SJSA1 (cell line): ENCODE results near the gene EEA1. TPM values are rescaled to one million over a fixed set of nuclear protein-coding genes. Genes with fewer than 3 reads are reported as not detected.
"Not testable (repeated sequence)": the region's sequence is repeated elsewhere in the genome, so short reads cannot be mapped to it uniquely, and the experiment has no call there.

Experiments
- DNase-seq, 2 experiments: peaks; one replicate each; pipeline ENCODE4 v3.0.0-alpha.2; 2015 to 2020; ENCODE audit warnings: low spot score in 2 of 2, low read depth in 1 of 2
- H3K27ac ChIP-seq: fragments of 250-450 bp; sonication (Bioruptor Pico); 2 replicates; pipeline ENCODE4 v1.5.1; 2020; ENCODE audit warnings: mild to moderate bottlenecking, moderate library complexity
- H3K27me3 ChIP-seq: fragments of 250-450 bp; sonication (Bioruptor Pico); replicated peaks from 2 replicates; pipeline ENCODE4 v1.5.1; 2020; ENCODE audit warnings: mild to moderate bottlenecking, moderate library complexity
- H3K36me3 ChIP-seq: fragments of 250-450 bp; sonication (Bioruptor Pico); 2 replicates; pipeline ENCODE4 v1.5.1; 2020; ENCODE audit warnings: mild to moderate bottlenecking
- H3K4me1 ChIP-seq: fragments of 250-450 bp; sonication (Bioruptor Pico); replicated peaks from 2 replicates; pipeline ENCODE4 v1.6.1; 2021; ENCODE audit warnings: mild to moderate bottlenecking
- H3K4me3 ChIP-seq: fragments of 250-450 bp; sonication (Bioruptor Pico); 2 replicates; pipeline ENCODE4 v1.5.1; 2020; ENCODE audit warnings: mild to moderate bottlenecking
- H3K9me3 ChIP-seq: fragments of 250-450 bp; sonication (Bioruptor Pico); replicated peaks from 2 replicates; pipeline ENCODE4 v1.5.1; 2020; ENCODE audit warnings: mild to moderate bottlenecking
- total RNA-seq: library from RNA; depleted of rRNA; stranded (reverse); fragments of >200 nt; shearing (Covaris generic); gene quantifications from 2 replicates; pipeline ENCODE4 v1.2.3, GENCODE V29; 2014

EEA1 gene
- total RNA-seq, 1 experiment from 2014 or later, result 19.0 TPM

GRCh38 chr12:92796650-92797049 lies 132.4 kb downstream of the EEA1 start:
- H3K27me3 ChIP-seq, result no peaks in the 10 kb centered on the region
- no peak for DNase-seq
- H3K36me3 ChIP-seq, result peaks cover 31% of the 10 kb centered on the region
- H3K9me3 ChIP-seq, result no peaks in the 10 kb centered on the region
- H3K4me3 ChIP-seq, result no peak overlapping the region
- H3K27ac ChIP-seq, result no peak overlapping the region
- no peaks in the 10 kb centered on the region for H3K4me1 ChIP-seq

GRCh38 chr12:92794814-92795213 lies 134.3 kb downstream of the EEA1 start:
- Histone ChIP-seq H3K9me3 (no peaks in the 10 kb centered on the region), H3K4me3 (no peak overlapping the region), H3K36me3 (peaks cover 25% of the 10 kb centered on the region), H3K27me3 (no peaks in the 10 kb centered on the region), H3K4me1 (no peaks in the 10 kb centered on the region), H3K27ac (no peak overlapping the region)
- DNase-seq, result no peak

GRCh38 chr12:92794356-92794755 lies 134.7 kb downstream of the EEA1 start:
- not testable (repeated sequence) for H3K4me1 ChIP-seq, H3K27ac ChIP-seq, H3K4me3 ChIP-seq, H3K9me3 ChIP-seq, DNase-seq, H3K27me3 ChIP-seq
- peaks cover 25% of the 10 kb centered on the region for H3K36me3 ChIP-seq

GRCh38 chr12:92786045-92786444 lies 143.1 kb downstream of the EEA1 start:
- Histone ChIP-seq H3K9me3 (no peaks in the 10 kb centered on the region), H3K4me1 (no peaks in the 10 kb centered on the region), H3K27ac (no peak overlapping the region), H3K36me3 (peaks cover 20% of the 10 kb centered on the region), H3K27me3 (no peaks in the 10 kb centered on the region), H3K4me3 (no peak overlapping the region)
- DNase-seq, result no peak

GRCh38 chr12:92785563-92785950 lies 143.5 kb downstream of the EEA1 start:
- no peak for DNase-seq
- Histone ChIP-seq H3K4me1 (no peaks in the 10 kb centered on the region), H3K9me3 (no peaks in the 10 kb centered on the region), H3K36me3 (peaks cover 20% of the 10 kb centered on the region), H3K27ac (no peak overlapping the region), H3K27me3 (no peaks in the 10 kb centered on the region), H3K4me3 (no peak overlapping the region)

GRCh38 chr12:92784797-92785562 lies 144.1 kb downstream of the EEA1 start:
- no peaks in the 10 kb centered on the region for H3K4me1 ChIP-seq
- peak in 1 of 2 experiments; percentile 51 for DNase-seq
- peaks cover 22% of the 10 kb centered on the region for H3K36me3 ChIP-seq
- H3K27me3 ChIP-seq, result no peaks in the 10 kb centered on the region
- H3K9me3 ChIP-seq, result no peaks in the 10 kb centered on the region
- H3K27ac ChIP-seq, result no peak overlapping the region
- no peak overlapping the region for H3K4me3 ChIP-seq

GRCh38 chr12:92784356-92784755 lies 144.7 kb downstream of the EEA1 start:
- no peak for DNase-seq
- no peaks in the 10 kb centered on the region for H3K4me1 ChIP-seq
- H3K27me3 ChIP-seq, result no peaks in the 10 kb centered on the region
- H3K36me3 ChIP-seq, result peaks cover 23% of the 10 kb centered on the region
- no peak overlapping the region for H3K4me3 ChIP-seq
- no peaks in the 10 kb centered on the region for H3K9me3 ChIP-seq
- no peak overlapping the region for H3K27ac ChIP-seq

GRCh38 chr12:92779902-92780301 lies 149.2 kb downstream of the EEA1 start:
- Histone ChIP-seq H3K27me3 (no peaks in the 10 kb centered on the region), H3K4me3 (no peak overlapping the region), H3K27ac (no peak overlapping the region), H3K4me1 (no peaks in the 10 kb centered on the region), H3K36me3 (peaks cover 39% of the 10 kb centered on the region), H3K9me3 (no peaks in the 10 kb centered on the region)
- no peak for DNase-seq

GRCh38 chr12:92778525-92778924 lies 150.6 kb downstream of the EEA1 start:
- Histone ChIP-seq H3K4me3 (no peak overlapping the region), H3K27me3 (no peaks in the 10 kb centered on the region), H3K36me3 (peaks cover 32% of the 10 kb centered on the region), H3K27ac (no peak overlapping the region), H3K4me1 (no peaks in the 10 kb centered on the region), H3K9me3 (no peaks in the 10 kb centered on the region)
- DNase-seq, result no peak

GRCh38 chr12:92775416-92775815 lies 153.7 kb downstream of the EEA1 start:
- no peaks in the 10 kb centered on the region for H3K27me3 ChIP-seq
- no peaks in the 10 kb centered on the region for H3K9me3 ChIP-seq
- H3K4me3 ChIP-seq, result no peak overlapping the region
- no peak overlapping the region for H3K27ac ChIP-seq
- no peaks in the 10 kb centered on the region for H3K4me1 ChIP-seq
- no peak for DNase-seq
- H3K36me3 ChIP-seq, result peaks cover 21% of the 10 kb centered on the region

- Histone ChIP-seq H3K4me3 (no peak overlapping the region), H3K4me1 (no peaks in the 10 kb centered on the region), H3K9me3 (no peaks in the 10 kb centered on the region), H3K36me3 (no peaks in the 10 kb centered on the region; the same call in none of the 2 replicates), H3K27ac (no peak overlapping the region), H3K27me3 (no peaks in the 10 kb centered on the region)
- no peak for DNase-seq
Observed at GRCh38 chr12:92771001-92771400, 158.1 kb downstream of the EEA1 start.

GRCh38 chr12:92769124-92769901 lies 159.8 kb downstream of the EEA1 start:
- no peaks in the 10 kb centered on the region for H3K27me3 ChIP-seq
- no peak overlapping the region for H3K4me3 ChIP-seq
- H3K9me3 ChIP-seq, result no peaks in the 10 kb centered on the region
- H3K4me1 ChIP-seq, result no peaks in the 10 kb centered on the region
- no peak for DNase-seq
- H3K27ac ChIP-seq, result no peak overlapping the region
- no peaks in the 10 kb centered on the region for H3K36me3 ChIP-seq

- no peak overlapping the region for H3K4me3 ChIP-seq
- H3K27ac ChIP-seq, result no peak overlapping the region
- DNase-seq, result no peak
- H3K27me3 ChIP-seq, result no peaks in the 10 kb centered on the region
- no peaks in the 10 kb centered on the region; the same call in 1 of the 2 replicates for H3K9me3 ChIP-seq
- H3K4me1 ChIP-seq, result no peaks in the 10 kb centered on the region
- no peaks in the 10 kb centered on the region for H3K36me3 ChIP-seq
Observed at GRCh38 chr12:92765871-92766270, 163.2 kb downstream of the EEA1 start.

GRCh38 chr12:92764831-92765230 lies 164.3 kb downstream of the EEA1 start:
- no peak for DNase-seq
- H3K4me1 ChIP-seq, result peaks cover 4% of the 10 kb centered on the region

More at GRCh38 chr12:92764831-92765230, 164.3 kb downstream of the EEA1 start:
- Histone ChIP-seq H3K9me3 (no peaks in the 10 kb centered on the region; the same call in 1 of the 2 replicates), H3K36me3 (no peaks in the 10 kb centered on the region), H3K27ac (no peak overlapping the region), H3K27me3 (no peaks in the 10 kb centered on the region), H3K4me3 (no peak overlapping the region)
